GM12878 (cell line): ENCODE data around the gene WDR64. TPM values are rescaled to one million over a fixed set of nuclear protein-coding genes. Genes with fewer than 3 reads are reported as not detected.
"Not testable (repeated sequence)": the region's sequence is repeated elsewhere in the genome, so short reads cannot be mapped to it uniquely, and the experiment has no call there.

Experiments used
- ATAC-seq: fragments of 200-7000 bp; cut with Tn5 transposase; 3 replicates; pipeline ENCODE4 v1.9.1; 2020; ENCODE audit warnings: mild to moderate bottlenecking, moderate library complexity
- BruUV-seq: library from RNA; stranded (reverse); fragments of 400-500 nt; replicated peaks from 2 replicates; lab custom pipeline; 2021; lab: Mats Ljungman, UMichigan
- CTCF ChIA-PET: fragments of 300-600 bp; sonication (Branson Sonifier 250); formaldehyde crosslinking; extraction: SDS; loops from one replicate; lab custom pipeline; 2021; ENCODE audit warnings: inconsistent platforms; lab: Yijun Ruan, JAX
- POLR2A ChIA-PET: fragments of 350-600 bp; formaldehyde crosslinking; extraction: SDS; loops from one replicate; lab custom pipeline; 2021; ENCODE audit warnings: inconsistent platforms; lab: Charles Lee
- RAD21 ChIA-PET: fragments of 300-600 bp; sonication (Branson Sonifier 250); formaldehyde crosslinking; loops from one replicate; lab custom pipeline; 2023; ENCODE audit warnings: antibody characterized with exemption; ENCODE audit not compliant: unreplicated experiment; lab: Charles Lee
- SMC1A ChIA-PET: fragments of 300-600 bp; sonication (Branson Sonifier 250); formaldehyde crosslinking; loops from one replicate; lab custom pipeline; 2023; ENCODE audit not compliant: unreplicated experiment, uncharacterized antibody; lab: Charles Lee
- DNase-seq: peaks from one replicate; pipeline ENCODE4 v3.0.0-alpha.2; 2011; ENCODE audit warnings: low read depth, low spot score
- FAIRE-seq: peaks from 3 replicates; lab custom pipeline; 2011; peaks lifted over from hg19 to GRCh38; lab: Jason Lieb, UNC
- H2AFZ ChIP-seq: 2 replicates; pipeline ENCODE4 v1.6.0; 2011; ENCODE audit warnings: low read depth, low read length, control low read depth; ENCODE audit not compliant: control insufficient read depth
- H3K27ac ChIP-seq: 2 replicates; pipeline ENCODE4 v1.5.1; 2011; ENCODE audit warnings: control low read depth; ENCODE audit not compliant: control insufficient read depth, insufficient read depth
- H3K27me3 ChIP-seq, 2 experiments: replicated peaks in 1 of 2; 2 replicates each; pipeline versions ENCODE4 v1.6.0 to v1.6.1; 2011; ENCODE audit warnings: low read length in 1 of 2; ENCODE audit not compliant: control insufficient read depth in 2 of 2, insufficient read depth in 2 of 2
- H3K36me3 ChIP-seq, 2 experiments: 2 replicates each; pipeline ENCODE4 v1.5.1; 2011; ENCODE audit warnings: low read length in 1 of 2; ENCODE audit not compliant: control insufficient read depth in 2 of 2, insufficient read depth in 2 of 2
- H3K4me1 ChIP-seq: 2 replicates; pipeline ENCODE4 v1.6.1; 2011; ENCODE audit warnings: mild to moderate bottlenecking, low read length, moderate library complexity, mixed read lengths; ENCODE audit not compliant: control insufficient read depth, insufficient read depth
- H3K4me2 ChIP-seq: 2 replicates; pipeline ENCODE4 v1.6.0; 2011; ENCODE audit warnings: control low read depth; ENCODE audit not compliant: control insufficient read depth, insufficient read depth
- H3K4me3 ChIP-seq: fragments of 200-600 bp; sonication (generic); 2 replicates; pipeline ENCODE4 v1.5.1; 2016
- H3K79me2 ChIP-seq: 2 replicates; pipeline ENCODE4 v1.6.0; 2011; ENCODE audit warnings: low read length; ENCODE audit not compliant: control insufficient read depth, insufficient read depth
- H3K9ac ChIP-seq: 2 replicates; pipeline ENCODE4 v1.8.0; 2011; ENCODE audit warnings: low read length, control low read depth, mixed read lengths; ENCODE audit not compliant: control insufficient read depth, insufficient read depth
- H3K9me3 ChIP-seq: replicated peaks from 3 replicates; pipeline ENCODE4 v1.5.1; 2011; ENCODE audit warnings: mild to moderate bottlenecking, low read length; ENCODE audit not compliant: control insufficient read depth, insufficient read depth
- H4K20me1 ChIP-seq: 2 replicates; pipeline ENCODE4 v1.6.0; 2011; ENCODE audit not compliant: control insufficient read depth, insufficient read depth
- CREM ChIP-seq: IDR thresholded peaks from 2 replicates; pipeline ENCODE4 v1.6.1; 2014; ENCODE audit warnings: antibody characterized with exemption, low read depth
- FOXM1 ChIP-seq: IDR thresholded peaks from 2 replicates; pipeline ENCODE4 v1.6.1; 2012; ENCODE audit warnings: low read depth, mild to moderate bottlenecking, inconsistent platforms, low read length, moderate library complexity
- HCFC1 ChIP-seq: fragments of 150-350 bp; IDR thresholded peaks from 2 replicates; pipeline ENCODE4 v1.6.1; 2014; ENCODE audit warnings: low read length
- JUNB ChIP-seq: IDR thresholded peaks from 2 replicates; pipeline ENCODE4 v1.6.1; 2016; ENCODE audit warnings: antibody characterized with exemption, mild to moderate bottlenecking
- LARP7 ChIP-seq: fragments of 450-650 bp; IDR thresholded peaks from 2 replicates; pipeline ENCODE4 v1.6.1; 2017; ENCODE audit warnings: mild to moderate bottlenecking
- MTA2 ChIP-seq: fragments of 450-650 bp; IDR thresholded peaks from 2 replicates; pipeline ENCODE4 v1.6.1; 2016; ENCODE audit warnings: low read depth, mild to moderate bottlenecking, moderate library complexity
- MYB ChIP-seq: fragments of 150-350 bp; IDR thresholded peaks from 2 replicates; pipeline ENCODE4 v1.6.1; 2014; ENCODE audit warnings: mild to moderate bottlenecking, low read depth, low read length, borderline replicate concordance
- NBN ChIP-seq: fragments of 450-650 bp; IDR thresholded peaks from 2 replicates; pipeline ENCODE4 v1.6.1; 2016
- PAX5 ChIP-seq: IDR thresholded peaks from 2 replicates; pipeline ENCODE4 v1.6.1; 2011; ENCODE audit warnings: low read depth, low read length, borderline replicate concordance
- PAX8 ChIP-seq: fragments of 450-650 bp; IDR thresholded peaks from 2 replicates; pipeline ENCODE4 v1.6.1; 2017; ENCODE audit warnings: mild to moderate bottlenecking, moderate library complexity
- RAD21 ChIP-seq: IDR thresholded peaks from 2 replicates; pipeline ENCODE4 v1.6.1; 2011; ENCODE audit warnings: mild to moderate bottlenecking, low read depth, low read length, moderate library complexity; ENCODE audit not compliant: insufficient read depth
- RBBP5 ChIP-seq: fragments of 200-600 bp; sonication (generic); conservative IDR thresholded peaks from 2 replicates; pipeline ENCODE4 v1.6.1; 2016
- STAT3 ChIP-seq: IDR thresholded peaks from 2 replicates; pipeline ENCODE4 v1.6.1; 2011; ENCODE audit warnings: low read depth, low read length, improper control_type of control experiment
- SUPT20H ChIP-seq: IDR thresholded peaks from 2 replicates; pipeline ENCODE4 v1.6.1; 2011; ENCODE audit warnings: low read depth, mild to moderate bottlenecking, low read length, moderate library complexity, borderline replicate concordance; ENCODE audit not compliant: control insufficient read depth
- ZNF24 ChIP-seq: fragments of 450-650 bp; IDR thresholded peaks from 2 replicates; pipeline ENCODE4 v1.6.1; 2017; ENCODE audit warnings: antibody characterized with exemption, mild to moderate bottlenecking
- WGBS: methylation state at CpG from one replicate; pipeline ENCODE4 v1.1.6; 2016; ENCODE audit warnings: low lambda C conversion rate; ENCODE audit not compliant: insufficient replicate concordance, insufficient coverage; ENCODE audit errors: missing lambda C conversion rate; 5-methylcytosine and 5-hydroxymethylcytosine counted together
- in situ Hi-C: fragments of 300-500 bp; cut with MboI; formaldehyde crosslinking; loops from 9 replicates; pipeline ENCODE4 v1.14.3; 2018; ENCODE audit warnings: mixed read lengths
- intact Hi-C: fragments of 100-400 bp; cut with micrococcal nuclease; formaldehyde crosslinking; loops from one replicate; pipeline ENCODE4 v1.14.2; 2022; ENCODE audit not compliant: unreplicated experiment
- polyA plus RNA-seq, 11 experiments: library from polyadenylated mRNA; depleted of rRNA in 4 of 11; unstranded in 6 of 11; stranded (reverse) in 5 of 11; fragments of >200 nt; fragmentation: Nextera tagmentation in 4 of 11; fragmentation: Illumina TruSeq in 1 of 11; extraction: Ambion mirVana in 4 of 11; extraction: Trizol in 1 of 11; gene quantifications; 1 replicate in 1 of 11; 2 replicates in 10 of 11; pipeline versions ENCODE4 v1.2.1 to v1.2.3, GENCODE V29; 2011 to 2016; ENCODE audit warnings: inconsistent platforms in 2 of 11, missing spikeins in 2 of 11, low read depth in 1 of 11
- total RNA-seq, 4 experiments: library from RNA; depleted of rRNA in 3 of 4; stranded (reverse); fragments of >200 nt in 3 of 4; fragmentation: Illumina TruSeq in 1 of 4; extraction: Trizol in 1 of 4; gene quantifications; 2 replicates each; pipeline versions ENCODE4 v1.2.1 to v1.2.3, GENCODE V29; 2013 to 2021
- TF ChIP-seq, protein P1 (sequence below): IDR thresholded peaks from 2 replicates; pipeline ENCODE4 v1.6.1; 2011; ENCODE audit warnings: mild to moderate bottlenecking, low read depth, low read length, moderate library complexity; ENCODE audit not compliant: insufficient replicate concordance
- TF ChIP-seq, protein P2 (sequence below): IDR thresholded peaks from 2 replicates; pipeline ENCODE4 v1.6.1; 2012; ENCODE audit warnings: low read depth, low read length, improper control_type of control experiment

Gene WDR64
- total and polyA plus RNA-seq, 10 of the 15 experiments (the other 5 are each of a cell fraction or from before 2014, with no cell fraction given): 0.01 TPM; not detected in 9

DNA sequence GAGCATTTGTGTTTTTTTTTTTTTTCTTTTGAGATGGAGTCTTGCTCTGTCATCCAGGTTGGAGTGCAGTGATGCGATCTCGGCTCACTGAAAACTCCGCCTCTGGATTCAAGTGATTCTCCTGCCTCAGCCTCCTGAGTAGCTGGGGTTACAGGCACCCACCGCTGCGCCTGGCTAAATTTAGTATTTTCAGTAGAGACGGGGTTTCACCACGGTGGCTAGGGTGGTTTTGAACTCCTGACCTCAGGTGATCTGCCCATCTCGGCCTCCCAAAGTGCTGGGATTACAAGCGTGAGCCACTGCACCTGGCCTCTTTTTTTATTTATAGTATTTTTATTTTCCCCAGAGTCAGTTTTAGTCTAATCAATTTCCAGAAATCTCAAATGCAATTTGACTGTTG is 174.5 kb downstream of the WDR64 start:
- H3K27me3 ChIP-seq, H3K9ac ChIP-seq, H2AFZ ChIP-seq, POLR2A ChIA-PET, BruUV-seq, SMC1A ChIA-PET, H3K79me2 ChIP-seq, intact Hi-C loops, H3K27ac ChIP-seq, H3K36me3 ChIP-seq, H3K4me3 ChIP-seq, RAD21 ChIA-PET, ATAC-seq, in situ Hi-C loops, FAIRE-seq, H3K9me3 ChIP-seq, DNase-seq, CTCF ChIA-PET, H4K20me1 ChIP-seq, H3K4me1 ChIP-seq, H3K4me2 ChIP-seq: not testable (repeated sequence)
- 76% methylated on average over 9 of the region's 9 CpGs for WGBS

DNA sequence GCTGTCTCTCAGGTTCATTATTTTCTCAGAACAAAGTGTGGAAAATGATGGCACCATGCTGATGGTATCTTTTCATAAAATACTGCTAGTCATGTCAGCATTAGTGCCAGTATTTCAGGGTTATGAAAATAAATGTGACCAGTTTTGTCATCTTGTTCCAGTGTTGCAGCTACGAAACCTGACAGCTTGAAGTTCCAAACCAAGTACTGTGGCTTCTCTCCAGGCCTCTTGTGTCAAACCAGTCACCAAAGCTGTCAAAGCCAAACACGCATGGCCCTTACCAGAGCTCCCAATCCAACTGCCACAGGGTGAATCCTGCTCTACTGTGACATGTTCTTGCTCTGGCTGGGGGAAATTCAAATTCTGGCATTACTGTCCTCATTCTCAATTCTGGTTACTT is 175.2 kb downstream of the WDR64 start:
- Histone ChIP-seq H3K27ac (no peak overlapping the region), H3K9ac (no peak overlapping the region), H3K4me3 (no peak overlapping the region), H2AFZ (no peak overlapping the region), H3K79me2 (no peaks in the 10 kb centered on the region), H3K4me2 (no peak overlapping the region), H3K4me1 (no peaks in the 10 kb centered on the region), H3K27me3 (no peaks in the 10 kb centered on the region), H3K36me3 (no peaks in the 10 kb centered on the region), H3K9me3 (no peaks in the 10 kb centered on the region), H4K20me1 (no peaks in the 10 kb centered on the region)
- FAIRE-seq (no peak), DNase-seq (no peak), ATAC-seq (no peak)
- SMC1A ChIA-PET: no interaction called here
- CTCF ChIA-PET: no interaction called here
- WGBS: 85% methylated on average over 2 of the region's 2 CpGs
- RAD21 ChIA-PET: no interaction called here
- in situ Hi-C loops: no loop called here
- intact Hi-C loops: no loop called here
- POLR2A ChIA-PET: no interaction called here
- no TSS peak for BruUV-seq
- no peak for TF ChIP-seq MTA2
- TF ChIP-seq NBN: no peak
- TF ChIP-seq, protein P1, sequence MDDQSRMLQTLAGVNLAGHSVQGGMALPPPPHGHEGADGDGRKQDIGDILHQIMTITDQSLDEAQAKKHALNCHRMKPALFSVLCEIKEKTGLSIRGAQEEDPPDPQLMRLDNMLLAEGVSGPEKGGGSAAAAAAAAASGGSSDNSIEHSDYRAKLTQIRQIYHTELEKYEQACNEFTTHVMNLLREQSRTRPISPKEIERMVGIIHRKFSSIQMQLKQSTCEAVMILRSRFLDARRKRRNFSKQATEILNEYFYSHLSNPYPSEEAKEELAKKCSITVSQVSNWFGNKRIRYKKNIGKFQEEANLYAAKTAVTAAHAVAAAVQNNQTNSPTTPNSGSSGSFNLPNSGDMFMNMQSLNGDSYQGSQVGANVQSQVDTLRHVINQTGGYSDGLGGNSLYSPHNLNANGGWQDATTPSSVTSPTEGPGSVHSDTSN: no peak
- TF ChIP-seq FOXM1: no peak
- no peak for TF ChIP-seq ZNF24
- no peak for TF ChIP-seq JUNB
- TF ChIP-seq, protein P2, sequence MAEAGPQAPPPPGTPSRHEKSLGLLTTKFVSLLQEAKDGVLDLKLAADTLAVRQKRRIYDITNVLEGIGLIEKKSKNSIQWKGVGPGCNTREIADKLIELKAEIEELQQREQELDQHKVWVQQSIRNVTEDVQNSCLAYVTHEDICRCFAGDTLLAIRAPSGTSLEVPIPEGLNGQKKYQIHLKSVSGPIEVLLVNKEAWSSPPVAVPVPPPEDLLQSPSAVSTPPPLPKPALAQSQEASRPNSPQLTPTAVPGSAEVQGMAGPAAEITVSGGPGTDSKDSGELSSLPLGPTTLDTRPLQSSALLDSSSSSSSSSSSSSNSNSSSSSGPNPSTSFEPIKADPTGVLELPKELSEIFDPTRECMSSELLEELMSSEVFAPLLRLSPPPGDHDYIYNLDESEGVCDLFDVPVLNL: no peak
- no peak for TF ChIP-seq SUPT20H
- TF ChIP-seq CREM: no peak
- no peak for TF ChIP-seq PAX8
- no peak for TF ChIP-seq PAX5
- TF ChIP-seq MYB: no peak
- no peak for TF ChIP-seq STAT3
- no peak for TF ChIP-seq RAD21
- TF ChIP-seq RBBP5: no peak
- no peak for TF ChIP-seq LARP7
- TF ChIP-seq HCFC1: no peak
